Activated CD4-positive, alpha-beta T cell treated with anti-CD3 and anti-CD28 coated beads, Interleukin-2, amount 10 ng/mL, durations not matched to agents 24 days and 14 days (primary cell): ENCODE data around the gene C2CD2. TPM values are rescaled to one million over a fixed set of nuclear protein-coding genes. Genes with fewer than 3 reads are reported as not detected.

Source experiments
- DNase-seq: peaks from one replicate; pipeline ENCODE4 v3.0.0; 2022
- H3K27ac Mint-ChIP-seq: one replicate; pipeline ENCODE4 v1.8.0; 2022; ENCODE audit warnings: mild to moderate bottlenecking, mixed read lengths
- H3K27me3 Mint-ChIP-seq: one replicate; pipeline ENCODE4 v1.8.0; 2022; ENCODE audit warnings: mixed read lengths
- H3K36me3 Mint-ChIP-seq: one replicate; pipeline ENCODE4 v1.8.0; 2022; ENCODE audit warnings: low read depth, mild to moderate bottlenecking, mixed read lengths
- H3K4me1 Mint-ChIP-seq: one replicate; pipeline ENCODE4 v1.8.0; 2021; ENCODE audit warnings: mixed read lengths
- H3K4me3 Mint-ChIP-seq: one replicate; pipeline ENCODE4 v1.8.0; 2022; ENCODE audit warnings: mild to moderate bottlenecking, moderate library complexity, mixed read lengths
- H3K9me3 Mint-ChIP-seq: one replicate; pipeline ENCODE4 v1.8.0; 2021; ENCODE audit warnings: mixed read lengths
- intact Hi-C: fragments of 100-400 bp; cut with micrococcal nuclease; formaldehyde crosslinking; loops from one replicate; pipeline ENCODE4 v1.15.1; 2023
- total RNA-seq: library from RNA; stranded (reverse); gene quantifications from 2 replicates; pipeline ENCODE4 v1.2.3, GENCODE V29; 2022

C2CD2 gene
- total RNA-seq, 1 donor from 2014 or later: 9.3 TPM

- intact Hi-C loops: no loop called here
- no peaks in the 10 kb centered on the region for H3K4me1 Mint-ChIP-seq
- H3K9me3 Mint-ChIP-seq: peaks cover 9% of the 10 kb centered on the region
- H3K4me3 Mint-ChIP-seq: no peak overlapping the region
- H3K27ac Mint-ChIP-seq: no peak overlapping the region
- DNase-seq: no peak
- H3K27me3 Mint-ChIP-seq: peaks cover 7% of the 10 kb centered on the region
- H3K36me3 Mint-ChIP-seq: peaks cover 12% of the 10 kb centered on the region
Observed at GRCh38 chr21:41985662-41986416, 32.0 kb upstream of the C2CD2 start.

DNA sequence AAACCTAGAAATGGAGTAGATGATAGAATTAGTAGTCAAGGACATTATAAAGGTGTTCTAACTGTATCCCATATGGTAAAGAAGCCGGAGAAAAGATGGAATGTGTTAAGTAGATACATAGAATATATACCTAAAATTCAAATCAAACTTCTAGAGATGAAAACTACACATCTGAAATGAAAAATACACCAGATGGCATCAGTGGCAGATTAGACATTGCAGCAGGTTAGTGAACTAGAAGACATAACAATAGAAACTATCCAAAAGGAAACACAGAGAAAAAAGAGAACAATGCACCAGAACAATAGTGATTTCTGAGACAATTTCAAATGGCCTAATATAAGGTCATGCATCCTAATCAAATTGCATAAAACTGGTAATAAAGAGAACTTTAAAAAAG is 29.4 kb upstream of the C2CD2 start:
- H3K4me1 Mint-ChIP-seq: no peaks in the 10 kb centered on the region
- peaks cover 13% of the 10 kb centered on the region for H3K9me3 Mint-ChIP-seq

GRCh38 chr21:41980561-41980960 is 26.7 kb upstream of the C2CD2 start:
- Mint-ChIP-seq H3K36me3 (no peaks in the 10 kb centered on the region), H3K4me1 (no peaks in the 10 kb centered on the region), H3K9me3 (peaks cover 13% of the 10 kb centered on the region), H3K27ac (no peak overlapping the region), H3K27me3 (peaks cover 7% of the 10 kb centered on the region), H3K4me3 (no peak overlapping the region)
- no peak for DNase-seq
- intact Hi-C loops: no loop called here

More for the DNA sequence above, 29.4 kb upstream of the C2CD2 start:
- no peak overlapping the region for H3K4me3 Mint-ChIP-seq
- intact Hi-C loops: no loop called here
- H3K27ac Mint-ChIP-seq: no peak overlapping the region
- H3K27me3 Mint-ChIP-seq: peaks cover 7% of the 10 kb centered on the region
- no peak for DNase-seq
- H3K36me3 Mint-ChIP-seq: peaks cover 2% of the 10 kb centered on the region

DNA sequence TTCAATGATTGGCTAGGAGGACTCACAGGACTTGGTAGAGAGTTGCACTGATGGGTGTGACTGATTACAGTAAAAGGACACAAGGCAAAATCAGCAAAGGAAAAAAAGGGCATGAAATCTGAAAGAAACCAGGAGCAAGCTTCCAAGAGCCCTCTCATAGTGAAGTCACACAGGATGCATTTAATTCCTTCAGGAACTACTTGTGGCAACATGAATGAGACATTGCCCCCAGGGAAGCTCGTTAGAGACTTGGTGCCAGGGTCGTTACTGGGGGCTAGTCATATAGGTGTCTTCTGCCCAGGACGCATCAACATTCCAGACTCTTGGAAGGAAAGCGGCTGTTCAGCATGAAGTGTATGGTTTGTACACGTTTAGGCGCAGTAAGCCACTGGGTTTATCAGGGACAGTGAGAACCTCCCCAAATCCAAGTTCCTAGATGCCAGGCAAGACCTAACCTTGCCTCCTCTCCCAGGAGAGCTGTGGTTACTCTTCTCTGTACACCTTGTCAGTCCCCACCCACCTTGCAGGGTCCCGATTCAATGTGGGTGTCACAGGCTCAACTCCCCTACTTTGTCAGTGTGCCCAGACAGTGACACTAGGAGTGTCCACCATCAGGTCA is 26.0 kb upstream of the C2CD2 start:
- intact Hi-C loops: no loop called here
- no peak for DNase-seq
- H3K27ac Mint-ChIP-seq: no peak overlapping the region
- H3K4me3 Mint-ChIP-seq: no peak overlapping the region
- peaks cover 14% of the 10 kb centered on the region for H3K9me3 Mint-ChIP-seq
- H3K36me3 Mint-ChIP-seq: no peaks in the 10 kb centered on the region
- H3K27me3 Mint-ChIP-seq: peaks cover 6% of the 10 kb centered on the region
- H3K4me1 Mint-ChIP-seq: no peaks in the 10 kb centered on the region

DNA sequence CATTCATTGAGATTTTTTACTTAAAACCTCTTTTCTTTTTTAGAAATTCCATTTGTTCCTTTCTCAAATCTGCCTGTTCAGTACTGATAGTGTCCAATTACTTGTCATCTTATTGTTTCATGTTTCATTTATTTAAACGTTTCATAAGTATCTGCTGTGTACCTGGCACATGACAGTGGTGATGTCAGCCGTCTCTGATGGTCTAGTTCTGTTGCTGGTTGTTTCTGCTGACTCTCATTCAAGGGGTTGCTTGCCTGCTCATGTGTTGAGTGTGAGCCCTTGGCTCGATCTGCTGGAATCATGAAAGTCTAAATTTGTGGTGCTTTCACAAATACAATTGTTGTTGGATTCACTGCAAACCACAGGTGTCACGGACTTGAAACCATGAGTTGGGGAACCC is 25.5 kb upstream of the C2CD2 start:
- no peak for DNase-seq
- Mint-ChIP-seq H3K27ac (no peak overlapping the region), H3K4me3 (no peak overlapping the region), H3K36me3 (no peaks in the 10 kb centered on the region), H3K27me3 (peaks cover 6% of the 10 kb centered on the region), H3K4me1 (peaks cover 4% of the 10 kb centered on the region), H3K9me3 (peaks cover 19% of the 10 kb centered on the region)
- intact Hi-C loops: no loop called here

- H3K4me3 Mint-ChIP-seq: no peak overlapping the region
- intact Hi-C loops: no loop called here
- H3K9me3 Mint-ChIP-seq: peaks cover 19% of the 10 kb centered on the region
- H3K27ac Mint-ChIP-seq: no peak overlapping the region
- H3K36me3 Mint-ChIP-seq: no peaks in the 10 kb centered on the region
- H3K4me1 Mint-ChIP-seq: peaks cover 10% of the 10 kb centered on the region
- H3K27me3 Mint-ChIP-seq: no peaks in the 10 kb centered on the region
- DNase-seq: no peak
Observed at GRCh38 chr21:41977034-41977950, 23.5 kb upstream of the C2CD2 start.

DNA sequence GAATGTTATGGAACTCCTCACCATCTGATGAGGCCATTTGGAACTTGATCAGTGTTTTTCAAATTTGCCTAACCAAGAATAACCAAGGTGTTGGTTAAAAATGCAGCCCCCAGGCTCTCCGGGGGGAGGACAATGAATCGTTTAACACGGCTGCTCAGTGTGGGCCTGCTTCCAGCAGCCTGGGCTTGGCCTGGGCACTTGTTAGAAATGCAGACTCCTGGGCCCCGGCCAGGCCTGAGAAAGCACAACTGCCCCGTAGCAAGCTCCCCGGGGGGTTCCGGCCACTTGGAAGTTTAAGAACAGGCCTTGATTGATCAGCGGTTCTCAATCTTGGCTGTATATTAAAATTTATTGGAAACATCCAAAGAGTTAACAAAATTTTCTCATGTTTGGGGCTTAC is 22.8 kb upstream of the C2CD2 start:
- Mint-ChIP-seq H3K36me3 (no peaks in the 10 kb centered on the region), H3K4me1 (peaks cover 10% of the 10 kb centered on the region), H3K9me3 (peaks cover 16% of the 10 kb centered on the region), H3K4me3 (no peak overlapping the region), H3K27ac (no peak overlapping the region), H3K27me3 (no peaks in the 10 kb centered on the region)
- intact Hi-C loops: no loop called here
- no peak for DNase-seq

GRCh38 chr21:41975391-41976272 is 21.8 kb upstream of the C2CD2 start:
- no peak overlapping the region for H3K4me3 Mint-ChIP-seq
- H3K27me3 Mint-ChIP-seq: no peaks in the 10 kb centered on the region
- peaks cover 10% of the 10 kb centered on the region for H3K4me1 Mint-ChIP-seq
- H3K36me3 Mint-ChIP-seq: no peaks in the 10 kb centered on the region
- peaks cover 13% of the 10 kb centered on the region for H3K9me3 Mint-ChIP-seq
- intact Hi-C loops: no loop called here
- H3K27ac Mint-ChIP-seq: no peak overlapping the region
- no peak for DNase-seq

GRCh38 chr21:41974752-41975053 is 20.9 kb upstream of the C2CD2 start:
- intact Hi-C loops: no loop called here
- Mint-ChIP-seq H3K36me3 (no peaks in the 10 kb centered on the region), H3K4me3 (no peak overlapping the region), H3K4me1 (peaks cover 10% of the 10 kb centered on the region), H3K9me3 (peaks cover 13% of the 10 kb centered on the region), H3K27ac (no peak overlapping the region), H3K27me3 (no peaks in the 10 kb centered on the region)
- DNase-seq: no peak

DNA sequence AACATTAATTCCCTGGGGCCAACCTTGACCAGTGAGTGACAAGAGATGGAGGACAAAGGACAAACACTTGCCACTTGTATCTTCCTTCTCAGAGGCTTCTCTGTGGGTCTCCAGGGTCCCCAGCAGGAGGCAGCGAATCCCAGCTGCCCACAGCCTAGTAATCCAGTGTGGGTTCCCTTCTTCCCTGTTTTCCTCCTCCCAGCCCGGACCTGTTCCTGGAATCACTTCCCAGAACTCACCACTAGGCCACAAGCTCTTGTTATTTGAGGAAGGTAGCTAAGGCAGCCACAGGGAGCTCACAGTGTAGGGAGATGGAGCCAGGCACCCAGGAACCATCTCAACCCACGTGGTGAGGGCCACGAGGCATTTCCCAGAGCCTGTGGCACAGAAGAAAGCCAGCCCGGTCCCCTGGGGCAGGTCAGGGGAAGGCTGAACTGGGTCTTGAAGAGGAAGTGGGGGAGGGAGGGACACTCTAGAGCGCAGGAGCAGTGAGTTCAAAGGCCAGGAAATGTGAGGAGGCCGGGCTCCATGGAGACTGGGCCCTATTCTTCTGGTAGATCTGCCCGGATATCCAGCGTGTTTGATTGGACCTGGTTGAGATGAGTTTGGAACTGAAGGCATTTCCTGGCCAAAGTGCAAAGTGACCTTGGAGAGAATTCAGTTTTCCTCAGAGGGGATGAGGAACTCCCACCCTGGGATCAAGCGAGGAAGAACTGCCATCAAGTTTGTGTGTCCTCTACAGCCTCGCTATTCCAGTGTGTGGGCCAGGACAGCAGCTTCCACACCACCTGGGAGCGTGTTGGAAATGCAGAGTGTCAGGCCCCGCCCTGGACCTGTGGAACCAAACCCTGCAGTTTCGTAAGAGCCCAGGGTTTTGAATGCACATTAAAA is 20.3 kb upstream of the C2CD2 start:
- H3K4me1 Mint-ChIP-seq: peaks cover 10% of the 10 kb centered on the region
- DNase-seq: peak; percentile 70
- no peak overlapping the region for H3K4me3 Mint-ChIP-seq
- H3K9me3 Mint-ChIP-seq: peaks cover 9% of the 10 kb centered on the region
- intact Hi-C loops: no loop called here
- no peaks in the 10 kb centered on the region for H3K36me3 Mint-ChIP-seq
- H3K27ac Mint-ChIP-seq: peak overlapping the region; percentile 60
- H3K27me3 Mint-ChIP-seq: no peaks in the 10 kb centered on the region

- intact Hi-C loops: no loop called here
- DNase-seq: no peak
- no peak overlapping the region for H3K27ac Mint-ChIP-seq
- peaks cover 10% of the 10 kb centered on the region for H3K4me1 Mint-ChIP-seq
- peaks cover 9% of the 10 kb centered on the region for H3K9me3 Mint-ChIP-seq
- no peak overlapping the region for H3K4me3 Mint-ChIP-seq
- H3K27me3 Mint-ChIP-seq: no peaks in the 10 kb centered on the region
- no peaks in the 10 kb centered on the region for H3K36me3 Mint-ChIP-seq
Observed at GRCh38 chr21:41973427-41973831, 19.6 kb upstream of the C2CD2 start.

GRCh38 chr21:41972511-41973205 is 18.8 kb upstream of the C2CD2 start:
- Mint-ChIP-seq H3K27ac (peak overlapping the region; percentile 34), H3K4me1 (peaks cover 10% of the 10 kb centered on the region), H3K4me3 (no peak overlapping the region), H3K36me3 (no peaks in the 10 kb centered on the region), H3K27me3 (no peaks in the 10 kb centered on the region), H3K9me3 (peaks cover 9% of the 10 kb centered on the region)
- no peak for DNase-seq
- intact Hi-C loops: no loop called here
